Measurements from ENCODE around the gene RAC3. TPM values are rescaled to one million over a fixed set of nuclear protein-coding genes. Genes with fewer than 3 reads are reported as not detected.

Gene RAC3
- total RNA-seq, 2 experiments from 2014 or later, result 15.1 to 24.4 TPM

- Histone ChIP-seq H3K4me3 (ENCODE audit: low read depth, low read length, poor library complexity, severe bottlenecking) (no peak overlapping the region), H3K9me2 (ENCODE audit: insufficient read depth, low read length) (no peaks in the 10 kb centered on the region), H3K79me2 (ENCODE audit: insufficient read depth, low read depth, low read length) (no peaks in the 10 kb centered on the region), H2AFZ (ENCODE audit: low read length) (no peak overlapping the region), H4K20me1 (ENCODE audit: insufficient read depth, low read length) (0 out of 2 replicates have a peak, but pooled peaks cover 5% of the 10 kb centered on the region), H3K27ac (ENCODE audit: low read depth, low read length, poor library complexity, severe bottlenecking) (no peak overlapping the region), H3K4me2 (ENCODE audit: low read length) (no peak overlapping the region), H3K9me3 (ENCODE audit: low read length) (no peaks in the 10 kb centered on the region), H3K4me1 (ENCODE audit: insufficient read depth, low read length, poor library complexity, severe bottlenecking) (peaks cover 17% of the 10 kb centered on the region), H3K36me3 (ENCODE audit: insufficient read depth, low read length) (no peaks in the 10 kb centered on the region)
- TF ChIP-seq CTCF (conservative IDR thresholded peaks at IDR 0.05; ENCODE audit: low read length), result no peak
- TF ChIP-seq EZH2phosphoT487 (IDR thresholded peaks at IDR 0.05; ENCODE audit: borderline replicate concordance, low read depth, low read length), result no peak
- CTCF ChIA-PET (ENCODE audit: unreplicated experiment), result no interaction called here
- BruUV-seq (replicated peaks), result no TSS peak
- no peak for DNase-seq (ENCODE audit: low spot score)
- POLR2A ChIA-PET, result interaction anchor here (0.7 to 1.0 kb wide), 2 partner anchors 29 to 59 kb away, joined by 3 to 4 read pairs; no protein-coding TSS in a partner anchor
- intact Hi-C loops (cut with micrococcal nuclease; ENCODE audit: unreplicated experiment), result no loop called here
These were observed 9.8 kb downstream of the RAC3 start for GRCh38 chr17:82041144-82041814.

- H3K4me2 ChIP-seq (ENCODE audit: low read length), result no peak overlapping the region
- TF ChIP-seq CTCF (conservative IDR thresholded peaks at IDR 0.05; ENCODE audit: low read length) (no peak), EZH2phosphoT487 (IDR thresholded peaks at IDR 0.05; ENCODE audit: borderline replicate concordance, low read depth, low read length) (no peak)
- no peak overlapping the region for H3K4me3 ChIP-seq (ENCODE audit: low read depth, low read length, poor library complexity, severe bottlenecking)
- ChIA-PET POLR2A (no interaction called here), CTCF (ENCODE audit: unreplicated experiment) (no interaction called here)
- no peak overlapping the region for H3K27ac ChIP-seq (ENCODE audit: low read depth, low read length, poor library complexity, severe bottlenecking)
- H3K79me2 ChIP-seq (ENCODE audit: insufficient read depth, low read depth, low read length), result no peaks in the 10 kb centered on the region
- H2AFZ ChIP-seq (ENCODE audit: low read length), result no peak overlapping the region
- H4K20me1 ChIP-seq (ENCODE audit: insufficient read depth, low read length), result no peaks in the 10 kb centered on the region
- H3K9me3 ChIP-seq (ENCODE audit: low read length), result no peaks in the 10 kb centered on the region
- H3K4me1 ChIP-seq (ENCODE audit: insufficient read depth, low read length, poor library complexity, severe bottlenecking), result peaks cover 10% of the 10 kb centered on the region
- BruUV-seq (replicated peaks), result no TSS peak
- intact Hi-C loops (cut with micrococcal nuclease; ENCODE audit: unreplicated experiment), result no loop called here
- DNase-seq (ENCODE audit: low spot score), result no peak
- no peaks in the 10 kb centered on the region for H3K9me2 ChIP-seq (ENCODE audit: insufficient read depth, low read length)
- H3K36me3 ChIP-seq (ENCODE audit: insufficient read depth, low read length), result no peaks in the 10 kb centered on the region
These were observed 11.2 kb downstream of the RAC3 start for GRCh38 chr17:82042649-82043048.

- H3K9me3 ChIP-seq (ENCODE audit: low read length), result no peaks in the 10 kb centered on the region
- H4K20me1 ChIP-seq (ENCODE audit: insufficient read depth, low read length), result no peaks in the 10 kb centered on the region
- peaks cover 6% of the 10 kb centered on the region for H3K4me1 ChIP-seq (ENCODE audit: insufficient read depth, low read length, poor library complexity, severe bottlenecking)
- H3K79me2 ChIP-seq (ENCODE audit: insufficient read depth, low read depth, low read length), result no peaks in the 10 kb centered on the region
- H3K4me3 ChIP-seq (ENCODE audit: low read depth, low read length, poor library complexity, severe bottlenecking), result no peak overlapping the region
- intact Hi-C loops (cut with micrococcal nuclease; ENCODE audit: unreplicated experiment), result no loop called here
- TF ChIP-seq CTCF (conservative IDR thresholded peaks at IDR 0.05; ENCODE audit: low read length) (no peak), EZH2phosphoT487 (IDR thresholded peaks at IDR 0.05; ENCODE audit: borderline replicate concordance, low read depth, low read length) (no peak)
- no peaks in the 10 kb centered on the region for H3K36me3 ChIP-seq (ENCODE audit: insufficient read depth, low read length)
- H2AFZ ChIP-seq (ENCODE audit: low read length), result no peak overlapping the region
- no TSS peak for BruUV-seq (replicated peaks)
- no peak overlapping the region for H3K27ac ChIP-seq (ENCODE audit: low read depth, low read length, poor library complexity, severe bottlenecking)
- H3K9me2 ChIP-seq (ENCODE audit: insufficient read depth, low read length), result no peaks in the 10 kb centered on the region
- DNase-seq (ENCODE audit: low spot score), result no peak
- POLR2A ChIA-PET, result no interaction called here
- no peak overlapping the region for H3K4me2 ChIP-seq (ENCODE audit: low read length)
- CTCF ChIA-PET (ENCODE audit: unreplicated experiment), result no interaction called here
These were observed 12.0 kb downstream of the RAC3 start for GRCh38 chr17:82043507-82043906.

Data from OCI-LY7 (cell line).